Stimulated activated CD8-positive, alpha-beta memory T cell treated with anti-CD3 and anti-CD28 coated beads, Interleukin-7, amount 100 ng/mL, for 1 hour (primary cell): ENCODE results near the gene RNPC3.
"Not testable (repeated sequence)": the region's sequence is repeated elsewhere in the genome, so short reads cannot be mapped to it uniquely, and the experiment has no call there.

Experiments
- DNase-seq, 2 donors: peaks; one replicate each; pipeline ENCODE4 v3.0.0-alpha.2; 2020; ENCODE audit warnings: low read depth in 2 of 2

Gene RNPC3

DNA sequence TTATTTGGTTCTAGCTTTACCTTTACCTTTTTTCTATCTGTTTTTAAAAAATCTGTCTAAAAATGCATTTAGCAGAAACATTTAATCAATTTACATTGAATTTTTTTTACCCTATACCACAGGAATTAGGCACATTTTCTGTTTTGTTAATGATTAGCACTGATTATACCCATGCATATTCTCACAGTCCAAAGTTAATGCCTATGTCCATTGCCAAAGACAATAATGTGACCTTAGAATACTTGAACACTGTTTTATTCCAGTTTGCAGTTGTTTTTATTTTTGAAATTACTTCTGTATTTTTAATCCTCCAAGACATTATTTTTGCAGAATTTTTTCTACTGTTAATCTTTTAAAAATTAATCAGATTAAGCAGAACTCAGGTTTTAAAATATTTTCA lies 34.9 kb downstream of the RNPC3 start:
- DNase-seq, result no peak

DNA sequence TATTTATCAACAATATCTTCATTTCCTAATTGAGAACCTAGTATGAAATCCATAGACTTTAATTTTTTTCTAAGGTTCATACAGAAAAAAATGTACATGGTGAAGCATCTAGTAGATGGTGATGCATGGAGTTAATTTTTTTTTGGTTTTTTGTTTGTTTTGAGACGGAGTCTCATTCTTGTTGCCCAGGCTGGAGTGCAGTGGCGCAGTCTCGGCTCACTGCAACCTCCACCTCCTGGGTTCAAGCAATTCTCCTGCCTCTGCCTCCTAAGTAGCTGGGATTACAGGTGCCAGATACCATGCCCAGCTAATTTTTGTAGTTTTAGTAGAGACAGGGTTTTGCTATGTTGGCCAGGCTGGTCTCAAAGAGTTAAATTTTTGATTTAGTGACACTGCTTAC lies 35.6 kb downstream of the RNPC3 start:
- DNase-seq, result not testable (repeated sequence)

DNA sequence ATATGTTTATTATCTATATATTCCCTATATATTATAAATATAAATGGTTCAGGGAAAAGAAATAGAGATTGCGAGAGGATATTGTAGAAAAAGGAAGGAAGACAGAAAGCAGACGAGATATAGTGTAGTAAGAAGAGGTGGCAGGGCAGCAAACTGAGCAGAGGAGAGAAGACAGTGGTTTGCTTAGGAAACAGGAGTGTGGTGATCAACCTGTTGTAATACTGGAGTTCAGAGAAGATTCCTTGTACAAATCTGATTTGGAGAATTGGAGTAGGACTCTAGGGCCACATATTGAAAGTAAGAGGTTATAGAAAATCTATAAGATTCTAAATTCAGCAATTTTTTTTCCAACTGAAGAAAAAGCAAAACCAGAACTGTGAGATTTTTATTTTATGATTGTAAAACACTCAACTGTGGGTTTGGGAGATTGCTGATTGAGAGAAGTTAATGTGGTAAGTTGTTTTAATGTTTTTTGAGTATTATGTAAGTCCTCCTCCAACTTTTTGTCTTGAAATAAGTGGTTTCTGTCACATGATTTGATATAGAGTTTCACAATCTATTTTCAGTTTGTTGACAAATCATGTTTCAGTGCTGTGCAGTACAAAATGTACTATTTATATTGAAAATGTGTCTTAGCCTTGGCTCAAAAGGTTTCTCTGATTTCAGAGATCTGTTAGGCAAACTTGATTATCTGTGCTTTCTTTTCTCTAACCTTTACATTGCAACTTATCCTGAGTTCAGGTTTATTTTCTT lies 36.3 kb downstream of the RNPC3 start:
- DNase-seq, result no peak

DNA sequence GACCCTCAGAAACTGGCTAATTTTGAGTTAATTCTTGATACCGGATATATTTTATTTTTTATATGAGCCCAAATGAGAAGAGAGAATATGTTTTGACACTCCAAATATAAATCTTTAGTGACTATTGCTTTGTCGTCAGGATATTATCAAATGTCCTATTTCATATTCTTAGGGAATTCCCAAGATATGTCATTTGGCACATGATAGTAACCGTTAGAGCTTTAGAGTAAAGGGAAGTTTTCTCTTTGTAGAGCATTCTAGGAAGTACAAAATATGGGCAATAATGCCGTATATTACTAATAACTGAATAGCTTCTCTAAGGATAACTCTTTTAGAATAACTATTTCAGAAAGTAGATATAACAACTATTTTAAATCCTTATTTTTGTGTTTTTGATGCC lies 37.6 kb downstream of the RNPC3 start:
- no peak for DNase-seq

DNA sequence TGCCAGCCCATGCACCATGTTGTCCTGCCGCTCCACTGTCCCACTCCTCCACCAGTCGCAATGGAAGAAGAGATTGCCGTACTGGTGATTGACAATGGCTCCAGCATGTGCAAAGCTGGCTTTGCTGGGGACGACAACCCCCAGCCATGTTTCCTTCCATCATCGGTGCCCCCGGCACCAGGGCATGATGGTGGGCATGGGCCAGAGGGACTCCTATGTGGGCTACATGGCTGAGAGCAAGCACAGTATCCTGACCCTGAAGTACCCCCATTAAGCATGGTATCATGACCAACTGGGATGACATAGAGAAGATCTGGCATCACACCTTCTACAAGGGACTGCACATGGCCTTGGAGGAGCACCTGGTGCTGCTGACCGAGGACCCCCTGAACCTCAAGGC lies 44.0 kb downstream of the RNPC3 start:
- no peak for DNase-seq

DNA sequence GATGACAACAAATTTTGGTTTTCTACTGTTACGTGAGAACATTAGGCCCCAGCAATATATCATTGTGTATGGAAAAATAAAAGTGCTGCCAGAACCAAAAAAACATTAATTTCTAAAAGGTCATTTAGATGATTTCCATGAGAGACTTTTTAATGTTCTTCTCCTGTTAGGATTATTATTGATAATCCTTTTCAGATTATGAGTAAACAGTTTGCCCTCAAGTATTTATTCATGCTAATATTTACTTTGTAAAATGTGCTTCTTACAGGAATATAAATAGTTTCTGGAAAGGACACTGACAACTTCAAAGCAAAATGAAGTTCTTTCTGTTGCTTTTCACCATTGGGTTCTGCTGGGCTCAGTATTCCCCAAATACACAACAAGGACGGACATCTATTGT lies 45.8 kb downstream of the RNPC3 start, which contains the start of gene AMY2B:
TSS of gene AMY2B (plus strand) at position 301 of the 400 bp plus-strand sequence. CDS start at position 315, 14 bp downstream.
- not testable (repeated sequence) for DNase-seq

DNA sequence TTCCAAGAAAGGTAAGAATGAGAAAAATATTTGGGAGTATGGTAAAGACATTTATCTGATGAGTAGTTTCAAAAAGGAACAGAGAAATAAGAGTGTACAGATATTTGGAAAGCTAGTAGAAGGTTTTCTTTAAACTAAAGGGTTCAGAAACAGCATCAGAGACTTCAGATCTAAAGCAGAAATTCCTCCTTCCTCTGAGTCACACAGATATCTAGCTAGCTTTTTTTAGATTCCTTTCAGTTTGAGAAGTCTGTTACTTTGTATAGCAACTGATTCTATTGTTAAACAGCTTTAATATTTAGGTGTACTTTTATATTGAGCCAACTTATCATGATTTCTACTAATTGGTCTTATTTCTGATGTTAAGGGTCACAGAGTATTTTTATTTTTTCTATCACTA lies 50.6 kb downstream of the RNPC3 start:
- no peak for DNase-seq

DNA sequence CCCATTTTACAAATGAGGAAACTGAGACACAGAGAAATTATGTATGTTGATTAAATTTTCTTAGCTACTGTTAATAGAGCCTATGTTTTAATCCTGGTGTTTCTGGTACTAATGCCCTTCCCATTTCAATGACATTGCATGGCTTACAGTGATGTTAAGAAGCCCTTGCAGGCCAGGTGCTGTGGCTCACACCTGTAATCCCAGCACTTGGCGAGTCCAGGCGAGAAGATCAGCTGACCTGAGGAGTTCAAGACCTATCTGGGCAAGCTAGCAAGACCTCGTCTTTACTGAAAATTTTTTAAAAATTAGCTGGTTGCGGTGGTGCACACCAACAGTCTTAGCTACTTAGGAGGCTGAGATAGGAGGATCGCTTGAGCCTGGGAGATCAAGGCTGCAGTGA lies 51.3 kb downstream of the RNPC3 start:
- DNase-seq, result not testable (repeated sequence)

- no peak for DNase-seq
Measured at GRCh38 chr1:103582464-103582863, 57.0 kb downstream of the RNPC3 start.

GRCh38 chr1:103583887-103584286 lies 58.4 kb downstream of the RNPC3 start:
- DNase-seq, result no peak

- no peak for DNase-seq
Measured at GRCh38 chr1:103584537-103584936, 59.0 kb downstream of the RNPC3 start.

- not testable (repeated sequence) for DNase-seq
Measured at GRCh38 chr1:103602740-103603139, 77.2 kb downstream of the RNPC3 start.
